K562 (cell line): ENCODE measurements around the gene MYO1E. TPM values are rescaled to one million over a fixed set of nuclear protein-coding genes. Genes with fewer than 3 reads are reported as not detected.

ENCODE experiments used
- ATAC-seq: fragments of 200-7000 bp; cut with Tn5 transposase; 3 replicates; pipeline ENCODE4 v1.9.1; 2020; ENCODE audit warnings: moderate library complexity
- BruUV-seq: library from RNA; stranded (reverse); fragments of 400-500 nt; replicated peaks from 2 replicates; lab custom pipeline; 2021; lab: Mats Ljungman, UMichigan
- CTCF ChIA-PET: fragments of 300-600 bp; formaldehyde crosslinking; extraction: SDS; loops from one replicate; lab custom pipeline; 2021; ENCODE audit warnings: low intra/inter-chr PET ratio; lab: Yijun Ruan, JAX
- POLR2A ChIA-PET: fragments of 300-600, 350-650 bp; sonication (Branson Sonifier 250); formaldehyde crosslinking; extraction: SDS; loops from one replicate; lab custom pipeline; 2021; ENCODE audit warnings: antibody characterized with exemption, inconsistent platforms; lab: Yijun Ruan, JAX
- DNase-seq, 4 experiments: peaks; one replicate each; pipeline versions ENCODE4 v3.0.0 to v3.0.0-alpha.2; 2011 to 2018; ENCODE audit warnings: low spot score in 3 of 4, mixed read lengths in 3 of 4; ENCODE audit errors: extremely low read depth in 1 of 4
- FAIRE-seq: peaks from 2 replicates; lab custom pipeline; 2011; peaks lifted over from hg19 to GRCh38; lab: Jason Lieb, UNC
- H2AFZ ChIP-seq: 2 replicates; pipeline ENCODE4 v1.6.0; 2011; ENCODE audit warnings: low read depth, low read length, control low read depth, inconsistent platforms
- H3K27ac ChIP-seq: fragments of 200-600 bp; 3 replicates; pipeline ENCODE4 v1.8.0; 2011; ENCODE audit warnings: low read depth, mild to moderate bottlenecking, control low read depth, inconsistent platforms, low read length, moderate library complexity, mixed read lengths; ENCODE audit errors: extremely low read depth
- H3K27me3 ChIP-seq, 2 experiments: fragments of 300-600 bp in 1 of 2; 2 replicates in 1 of 2; 3 replicates in 1 of 2; pipeline versions ENCODE4 v1.6.0 to v1.8.0; 2011; ENCODE audit warnings: inconsistent platforms in 2 of 2, low read length in 2 of 2, mild to moderate bottlenecking in 1 of 2, mixed read lengths in 1 of 2, moderate library complexity in 1 of 2; ENCODE audit not compliant: control insufficient read depth in 2 of 2, insufficient read depth in 2 of 2
- H3K36me3 ChIP-seq: fragments of 300-600 bp; 3 replicates; pipeline ENCODE4 v1.8.0; 2011; ENCODE audit warnings: mild to moderate bottlenecking, low read length, inconsistent platforms; ENCODE audit not compliant: control insufficient read depth, insufficient read depth
- H3K4me1 ChIP-seq, 2 experiments: fragments of 200-600 bp in 1 of 2; replicated peaks in 1 of 2; 2 replicates in 1 of 2; 3 replicates in 1 of 2; pipeline versions ENCODE4 v1.5.1 to v1.8.0; 2011; ENCODE audit warnings: inconsistent platforms in 2 of 2, low read length in 2 of 2, mild to moderate bottlenecking in 1 of 2, mixed read lengths in 1 of 2, moderate library complexity in 1 of 2; ENCODE audit not compliant: control insufficient read depth in 2 of 2, insufficient read depth in 2 of 2
- H3K4me2 ChIP-seq: 2 replicates; pipeline ENCODE4 v1.6.1; 2011; ENCODE audit warnings: low read length, control low read depth, inconsistent platforms, mixed read lengths; ENCODE audit not compliant: insufficient read depth
- H3K4me3 ChIP-seq: fragments of 200-600 bp; sonication (generic), shearing (Covaris generic); 2 replicates; pipeline ENCODE4 v1.5.1; 2016; ENCODE audit warnings: control low read depth, inconsistent platforms
- H3K79me2 ChIP-seq: fragments of 200-600 bp; 3 replicates; pipeline ENCODE4 v1.8.0; 2011; ENCODE audit warnings: low read length, inconsistent platforms; ENCODE audit not compliant: control insufficient read depth, insufficient read depth
- H3K9ac ChIP-seq, 2 experiments: 2 replicates each; pipeline versions ENCODE4 v1.6.0 to v1.6.1; 2011; ENCODE audit warnings: low read depth in 2 of 2, low read length in 2 of 2, control low read depth in 1 of 2, inconsistent platforms in 1 of 2, mild to moderate bottlenecking in 1 of 2, mixed read lengths in 1 of 2; ENCODE audit not compliant: insufficient read depth in 1 of 2
- H3K9me1 ChIP-seq: one replicate; pipeline ENCODE4 v1.6.0; 2011; ENCODE audit warnings: inconsistent platforms, mild to moderate bottlenecking, low read length, moderate library complexity; ENCODE audit not compliant: control insufficient read depth, insufficient read depth
- H3K9me3 ChIP-seq: replicated peaks from 2 replicates; pipeline ENCODE4 v1.5.1; 2011; ENCODE audit warnings: low read depth, low read length, inconsistent platforms; ENCODE audit not compliant: control insufficient read depth, insufficient read depth
- H4K20me1 ChIP-seq: replicated peaks from 2 replicates; pipeline ENCODE4 v1.6.1; 2011; ENCODE audit warnings: low read length, inconsistent platforms, mixed read lengths; ENCODE audit not compliant: control insufficient read depth, insufficient read depth
- NR2C1 ChIP-seq, 2 experiments: fragments of 450-650 bp; IDR thresholded peaks; 2 replicates each; pipeline ENCODE4 v1.6.1; 2017; ENCODE audit warnings: mild to moderate bottlenecking in 2 of 2, antibody characterized with exemption in 1 of 2, inconsistent platforms in 1 of 2, missing compliant biosample characterization in 1 of 2, missing genetic modification characterization in 1 of 2
- POLR2G ChIP-seq: fragments of 200-400 bp; formaldehyde crosslinking; IDR thresholded peaks from 2 replicates; pipeline ENCODE4 v1.6.1; 2017; ENCODE audit warnings: low read depth, mild to moderate bottlenecking, antibody characterized with exemption, low read length, moderate library complexity
- SMARCE1 ChIP-seq: fragments of 450-650 bp; IDR thresholded peaks from 2 replicates; pipeline ENCODE4 v1.7.1; 2016; ENCODE audit warnings: mild to moderate bottlenecking
- ZBTB40 ChIP-seq, 2 experiments: fragments of 450-650 bp in 1 of 2; sonication (generic) in 1 of 2; formaldehyde crosslinking in 1 of 2; IDR thresholded peaks; 2 replicates each; pipeline versions ENCODE4 v1.7.1 to v1.9.0; 2016 to 2022; ENCODE audit warnings: inconsistent platforms in 1 of 2, mild to moderate bottlenecking in 1 of 2, missing genetic modification reagents in 1 of 2
- ZNF280B ChIP-seq: fragments of 250-450 bp; sonication (Bioruptor Pico); IDR thresholded peaks from 2 replicates; pipeline ENCODE4 v1.5.1; 2021; ENCODE audit warnings: mild to moderate bottlenecking
- ZNF592 ChIP-seq: fragments of 450-650 bp; IDR thresholded peaks from 2 replicates; pipeline ENCODE4 v1.6.1; 2017; ENCODE audit warnings: antibody characterized with exemption, mild to moderate bottlenecking
- WGBS: fragments of 100-300 bp; shearing (Covaris generic); methylation state at CpG from one replicate; pipeline ENCODE4 v1.1.6; 2016; ENCODE audit warnings: low coverage, mixed read lengths; ENCODE audit not compliant: insufficient coverage; ENCODE audit errors: missing lambda C conversion rate; 5-methylcytosine and 5-hydroxymethylcytosine counted together
- in situ Hi-C: fragments of 300-500 bp; cut with MboI; formaldehyde crosslinking; loops from 4 replicates; pipeline ENCODE4 v1.15.0; 2018; ENCODE audit warnings: inconsistent platforms, mixed read lengths
- intact Hi-C: fragments of 100-400 bp; cut with micrococcal nuclease; formaldehyde crosslinking; loops from 2 replicates; pipeline ENCODE4 v1.14.2; 2022
- polyA plus RNA-seq, 8 experiments: library from polyadenylated mRNA; depleted of rRNA in 4 of 8; stranded (reverse) in 5 of 8; unstranded in 3 of 8; fragments of >200 nt; fragmentation: Nextera tagmentation in 2 of 8; fragmentation: Illumina TruSeq in 1 of 8; extraction: Ambion mirVana in 2 of 8; extraction: Trizol in 1 of 8; gene quantifications; 2 replicates each; pipeline versions ENCODE4 v1.2.1 to v1.2.3, GENCODE V29; 2011 to 2014; ENCODE audit warnings: inconsistent platforms in 1 of 8, missing spikeins in 1 of 8
- total RNA-seq, 7 experiments: library from RNA; depleted of rRNA in 6 of 7; stranded (reverse); fragments of >200 nt in 6 of 7; fragmentation: Illumina TruSeq in 2 of 7; extraction: Trizol in 2 of 7; gene quantifications; 2 replicates each; pipeline versions ENCODE4 v1.2.1 to v1.2.3, GENCODE V29; 2011 to 2021; ENCODE audit warnings: low replicate concordance in 1 of 7

Gene MYO1E
- total and polyA plus RNA-seq, 9 of the 15 experiments (the other 6 are each of a cell fraction or from before 2014, with no cell fraction given), result under 0.01 to 0.44 (median 0.01) TPM; not detected in 6

GRCh38 chr15:59396679-59397078 is 24.0 kb upstream of the MYO1E start:
- ATAC-seq (no peak), FAIRE-seq (no peak), DNase-seq (no peak)
- no peaks in the 10 kb centered on the region for H3K9me1 ChIP-seq
- 0% methylated on average over 3 of the region's 3 CpGs for WGBS
- ChIA-PET POLR2A (no interaction called here), CTCF (no interaction called here)
- H3K27me3 ChIP-seq, result peaks cover 11 to 35% of the 10 kb centered on the region in 2 experiments
- H3K36me3 ChIP-seq, result no peaks in the 10 kb centered on the region
- in situ Hi-C loops, result no loop called here
- H3K9ac ChIP-seq, result no peak overlapping the region
- H4K20me1 ChIP-seq, result no peaks in the 10 kb centered on the region
- no peak overlapping the region for H3K4me3 ChIP-seq
- no peaks in the 10 kb centered on the region for H3K4me1 ChIP-seq
- no peaks in the 10 kb centered on the region for H3K9me3 ChIP-seq
- H3K79me2 ChIP-seq, result no peaks in the 10 kb centered on the region
- H3K27ac ChIP-seq, result no peak overlapping the region
- H2AFZ ChIP-seq, result no peak overlapping the region
- no peak overlapping the region for H3K4me2 ChIP-seq
- BruUV-seq, result no TSS peak
- intact Hi-C loops, result no loop called here
- TF ChIP-seq POLR2G (no peak), NR2C1 (IDR thresholded peaks at IDR 0.05) (no peak), NR2C1 (tag; IDR thresholded peaks at IDR 0.05) (no peak), ZNF280B (no peak), ZNF592 (no peak), SMARCE1 (no peak), ZBTB40 (IDR thresholded peaks at IDR 0.05) (no peak), ZBTB40 (CRISPR knock-in tag; IDR thresholded peaks at IDR 0.05) (no peak)
